Stimulated activated memory B cell treated with anti-CD40 and anti-IgM and Interleukin-4, amounts not matched to agents 10 μg/mL and 1 μg/mL and 100 μg/mL, for 72 hours (primary cell): Measurements from ENCODE around the gene STPG1.
A peak's percentile ranks its signal among the peaks of the same experiment; 100 is the strongest.

Experiments
- ATAC-seq: fragments of 150-1000 bp; cut with Tn5 transposase; 2 replicates; pipeline ENCODE4 v1.10.0; 2021
- H3K27ac Mint-ChIP-seq: one replicate; pipeline ENCODE4 v1.8.0; 2022; ENCODE audit warnings: mild to moderate bottlenecking, mixed read lengths
- H3K27me3 Mint-ChIP-seq: one replicate; pipeline ENCODE4 v1.8.0; 2022; ENCODE audit warnings: mixed read lengths
- H3K36me3 Mint-ChIP-seq: one replicate; pipeline ENCODE4 v1.8.0; 2022; ENCODE audit warnings: mixed read lengths
- H3K4me1 Mint-ChIP-seq: one replicate; pipeline ENCODE4 v1.8.0; 2022; ENCODE audit warnings: mixed read lengths
- H3K4me3 Mint-ChIP-seq: one replicate; pipeline ENCODE4 v1.8.0; 2022; ENCODE audit warnings: mild to moderate bottlenecking, moderate library complexity, mixed read lengths
- H3K9me3 Mint-ChIP-seq: one replicate; pipeline ENCODE4 v1.8.0; 2022; ENCODE audit warnings: mixed read lengths

Gene STPG1

DNA sequence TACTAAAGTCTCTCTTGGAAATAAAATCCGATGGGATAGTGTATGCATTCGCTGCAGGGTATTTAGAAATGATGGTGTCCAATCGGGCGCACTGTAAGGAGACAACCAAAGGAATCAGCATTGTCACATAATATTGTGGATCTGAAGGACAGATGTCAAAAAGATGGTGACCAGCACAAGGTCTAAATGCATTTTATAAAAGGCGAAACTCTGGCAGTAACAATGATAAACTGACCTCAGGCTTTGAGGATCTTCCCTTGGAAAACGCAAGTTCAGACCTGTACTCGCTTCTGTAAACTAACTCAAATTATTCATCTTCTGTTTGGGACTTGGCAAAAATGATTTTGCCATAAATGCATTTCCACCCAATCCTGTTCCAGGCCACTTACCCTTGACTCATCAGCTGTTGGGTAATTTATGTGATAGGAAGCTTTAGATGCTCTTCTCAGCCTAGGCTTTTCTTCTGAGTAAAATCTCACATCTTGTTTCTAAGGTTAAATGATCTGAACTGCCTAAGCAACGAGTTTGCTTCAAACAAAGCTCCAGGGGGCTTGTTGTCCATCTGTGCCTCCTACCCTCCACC is 33.8 kb downstream of the STPG1 start:
- Mint-ChIP-seq H3K4me3 (no peak overlapping the region), H3K36me3 (peaks cover 16% of the 10 kb centered on the region), H3K27ac (no peak overlapping the region), H3K4me1 (peaks cover 10% of the 10 kb centered on the region), H3K27me3 (no peaks in the 10 kb centered on the region), H3K9me3 (no peaks in the 10 kb centered on the region)
- ATAC-seq = no peak

DNA sequence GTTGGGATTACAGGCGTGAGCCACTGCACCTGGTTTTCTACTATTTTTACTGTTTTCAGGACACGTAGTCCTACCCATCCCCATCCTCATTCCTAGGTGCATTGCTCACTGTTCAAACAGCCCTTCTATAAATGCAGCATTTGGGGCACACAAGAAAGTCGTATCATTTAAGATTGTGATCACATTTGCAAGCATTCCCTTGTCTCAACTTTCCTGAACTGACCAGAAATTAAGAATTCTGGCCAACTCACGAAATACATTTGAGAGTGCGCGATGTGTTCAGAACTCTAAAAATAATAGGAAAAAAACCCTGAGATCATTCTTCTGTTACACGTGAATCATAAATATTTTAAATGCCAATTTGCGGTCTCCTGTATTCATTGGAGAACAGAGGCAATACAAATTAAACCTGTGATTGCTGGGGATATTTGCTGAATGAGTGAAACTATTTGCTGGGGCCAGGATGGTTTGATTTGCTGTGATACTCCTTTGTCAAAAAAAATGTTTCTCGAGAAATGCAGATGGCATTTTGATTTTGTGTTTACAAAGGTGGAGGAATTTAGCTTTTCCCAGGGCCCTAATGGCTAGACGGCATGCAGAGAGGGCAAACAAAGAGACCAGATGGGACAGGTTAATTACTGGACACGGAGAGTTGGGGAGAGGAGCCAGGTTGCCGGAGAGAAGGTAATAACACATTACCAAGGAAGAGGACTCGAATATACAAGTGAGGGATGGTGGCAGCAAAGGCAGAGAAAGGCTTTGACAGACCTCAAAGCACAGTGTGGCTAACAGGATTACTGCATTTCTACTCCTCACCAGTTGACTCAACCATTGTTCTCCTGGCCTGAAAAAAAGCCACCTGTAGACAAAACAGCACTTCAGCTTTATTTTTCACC is 38.4 kb downstream of the STPG1 start:
- no peaks in the 10 kb centered on the region for H3K9me3 Mint-ChIP-seq
- H3K36me3 Mint-ChIP-seq = peaks cover 10% of the 10 kb centered on the region
- no peak for ATAC-seq
- peaks cover 20% of the 10 kb centered on the region for H3K4me1 Mint-ChIP-seq
- H3K4me3 Mint-ChIP-seq = no peak overlapping the region
- peak overlapping the region; percentile 85 for H3K27ac Mint-ChIP-seq
- H3K27me3 Mint-ChIP-seq = no peaks in the 10 kb centered on the region

DNA sequence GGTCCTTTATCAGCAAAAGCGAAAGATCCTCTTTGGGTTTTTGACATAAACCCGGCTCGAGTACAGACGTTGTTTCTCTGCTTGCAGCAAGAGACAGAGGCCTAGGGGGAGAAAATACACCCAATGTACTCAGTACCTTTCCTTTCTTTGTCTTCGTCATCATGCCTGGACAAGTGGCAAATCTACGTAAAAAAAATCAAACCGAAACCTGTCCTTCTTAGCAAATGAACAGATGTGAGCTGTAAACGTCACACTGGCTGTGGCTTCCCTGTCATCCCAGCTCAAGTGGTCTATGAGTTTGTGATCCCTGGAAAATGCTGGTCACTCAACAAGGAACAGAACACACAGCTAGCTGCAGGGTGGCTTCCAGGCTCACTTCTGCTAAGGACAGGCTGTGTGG is 39.9 kb downstream of the STPG1 start:
- Mint-ChIP-seq H3K27me3 (no peaks in the 10 kb centered on the region), H3K4me3 (no peak overlapping the region), H3K4me1 (peaks cover 20% of the 10 kb centered on the region), H3K27ac (peak overlapping the region; percentile 85), H3K36me3 (peaks cover 6% of the 10 kb centered on the region), H3K9me3 (no peaks in the 10 kb centered on the region)
- ATAC-seq = no peak

DNA sequence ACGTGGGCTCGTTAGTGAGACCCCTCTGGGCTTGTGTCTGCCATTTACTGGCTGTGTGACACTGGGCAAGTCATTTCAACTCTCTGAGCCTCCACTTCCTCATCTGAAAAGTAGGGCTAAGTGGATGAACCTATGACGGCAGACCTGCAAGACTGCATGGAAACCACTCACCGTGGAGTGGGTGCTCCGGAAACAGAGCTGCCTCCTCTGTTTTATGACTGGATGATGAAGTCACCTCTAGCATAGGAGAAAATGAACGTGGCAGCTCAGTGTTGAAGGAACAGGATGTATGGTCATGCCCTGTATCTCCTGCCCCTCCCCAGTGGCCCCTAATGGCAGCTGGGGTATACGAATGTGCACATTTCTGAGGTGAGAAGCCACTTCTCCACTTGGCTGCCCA is 40.5 kb downstream of the STPG1 start:
- no peaks in the 10 kb centered on the region for H3K27me3 Mint-ChIP-seq
- H3K27ac Mint-ChIP-seq = peak overlapping the region; percentile 85
- H3K36me3 Mint-ChIP-seq = peaks cover 5% of the 10 kb centered on the region
- H3K4me1 Mint-ChIP-seq = peaks cover 20% of the 10 kb centered on the region
- no peak overlapping the region for H3K4me3 Mint-ChIP-seq
- no peaks in the 10 kb centered on the region for H3K9me3 Mint-ChIP-seq
- peak; percentile 94 for ATAC-seq

DNA sequence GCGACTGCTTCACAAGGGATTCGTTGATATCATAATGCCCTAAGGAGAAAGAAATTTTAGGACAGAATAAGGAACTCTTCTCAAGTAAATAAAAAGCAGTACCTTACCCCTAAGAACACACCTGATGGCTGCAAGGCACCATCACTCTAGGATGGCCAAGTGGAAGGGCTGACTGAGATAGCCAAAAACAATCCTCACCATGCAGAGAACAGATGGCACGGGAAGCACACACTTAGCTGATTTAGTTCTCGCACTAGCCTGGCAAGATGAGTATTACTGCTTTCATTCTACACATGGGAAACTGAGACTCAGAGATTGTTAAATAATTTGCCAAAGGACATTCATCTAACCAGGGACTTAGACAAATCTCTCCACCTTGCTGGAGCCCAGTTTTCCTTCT is 43.8 kb downstream of the STPG1 start:
- Mint-ChIP-seq H3K27me3 (no peaks in the 10 kb centered on the region), H3K9me3 (no peaks in the 10 kb centered on the region), H3K36me3 (no peaks in the 10 kb centered on the region), H3K4me1 (peaks cover 26% of the 10 kb centered on the region), H3K27ac (no peak overlapping the region), H3K4me3 (no peak overlapping the region)
- no peak for ATAC-seq

DNA sequence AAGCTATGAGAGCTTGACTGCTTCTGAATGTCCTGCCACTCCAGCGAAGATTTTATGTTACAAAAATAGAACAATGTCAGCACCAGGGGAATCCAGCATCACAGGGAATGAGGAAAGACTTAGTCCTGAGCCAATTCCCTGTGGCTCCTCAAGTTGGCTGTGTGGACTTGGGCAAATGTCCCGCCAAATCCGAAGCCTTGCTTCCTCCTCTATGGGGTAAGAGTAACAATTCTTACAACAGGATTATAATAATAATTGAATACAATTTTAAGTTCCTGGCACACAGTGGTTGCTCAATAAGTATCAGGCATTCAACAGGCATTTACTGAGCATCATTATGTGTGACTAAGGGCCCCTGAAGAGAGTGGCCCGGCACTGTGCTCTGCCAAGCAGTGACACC is 44.4 kb downstream of the STPG1 start:
- ATAC-seq = no peak
- H3K4me3 Mint-ChIP-seq = no peak overlapping the region
- H3K36me3 Mint-ChIP-seq = no peaks in the 10 kb centered on the region
- H3K4me1 Mint-ChIP-seq = peaks cover 28% of the 10 kb centered on the region
- no peaks in the 10 kb centered on the region for H3K9me3 Mint-ChIP-seq
- no peak overlapping the region for H3K27ac Mint-ChIP-seq
- no peaks in the 10 kb centered on the region for H3K27me3 Mint-ChIP-seq

DNA sequence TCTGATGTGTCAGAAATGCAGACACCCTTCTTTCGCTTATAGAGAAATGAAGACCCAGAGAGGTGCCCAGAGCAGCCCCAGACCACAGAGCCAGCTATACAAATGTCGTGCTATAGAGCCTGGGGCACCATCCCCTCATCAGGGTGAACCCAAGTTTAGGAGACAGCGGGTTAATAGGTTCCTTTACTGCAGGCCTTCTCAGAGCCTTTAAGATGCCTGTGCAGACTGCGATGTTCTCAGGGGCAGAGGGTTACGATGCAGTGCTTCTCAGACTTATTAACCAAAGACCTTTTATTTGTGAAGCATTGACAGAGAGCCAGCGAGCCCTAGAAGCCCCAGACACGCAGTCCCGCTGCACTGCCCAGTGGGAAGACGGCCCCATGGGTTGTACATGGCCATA is 46.9 kb downstream of the STPG1 start:
- H3K4me1 Mint-ChIP-seq = peaks cover 8% of the 10 kb centered on the region
- H3K9me3 Mint-ChIP-seq = no peaks in the 10 kb centered on the region
- no peaks in the 10 kb centered on the region for H3K36me3 Mint-ChIP-seq
- no peak overlapping the region for H3K4me3 Mint-ChIP-seq
- no peak overlapping the region for H3K27ac Mint-ChIP-seq
- H3K27me3 Mint-ChIP-seq = no peaks in the 10 kb centered on the region
- ATAC-seq = no peak

DNA sequence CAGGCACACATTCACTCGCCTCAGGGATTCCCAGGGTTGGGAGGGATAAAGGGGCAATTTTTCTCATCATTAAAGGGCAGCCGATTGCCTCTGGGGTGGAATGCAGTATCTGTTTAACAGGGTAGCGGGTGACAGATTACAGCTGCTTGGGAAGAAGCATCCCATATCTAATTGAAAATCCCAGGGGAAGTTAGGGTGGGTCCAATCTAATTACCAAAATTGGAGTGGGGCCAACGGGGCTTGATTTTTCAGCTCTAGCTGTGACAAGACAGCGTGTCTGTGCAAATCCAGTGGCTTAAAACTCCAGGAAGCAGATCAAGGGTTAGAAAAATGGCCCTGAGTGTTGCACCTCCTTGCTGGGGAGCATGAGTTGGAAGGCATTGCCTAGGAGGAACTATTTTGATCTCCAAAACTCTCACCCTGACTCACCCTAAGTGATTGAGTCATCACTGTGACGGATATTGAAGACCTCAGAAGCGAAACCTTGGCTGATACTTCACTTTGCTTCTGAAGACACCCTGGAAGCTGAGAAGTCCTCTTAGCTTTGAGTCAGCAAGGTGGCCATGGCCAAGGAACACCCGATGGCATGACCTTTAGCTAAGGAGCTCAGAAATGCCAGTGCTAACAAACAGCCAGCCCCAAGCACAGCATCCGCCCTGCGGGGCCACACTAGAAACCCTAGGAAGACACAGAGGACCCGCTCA is 48.5 kb downstream of the STPG1 start:
- Mint-ChIP-seq H3K36me3 (peaks cover 8% of the 10 kb centered on the region), H3K4me1 (peaks cover 8% of the 10 kb centered on the region), H3K9me3 (no peaks in the 10 kb centered on the region), H3K4me3 (no peak overlapping the region), H3K27me3 (no peaks in the 10 kb centered on the region), H3K27ac (peak overlapping the region; percentile 55)
- ATAC-seq = peak; percentile 76

DNA sequence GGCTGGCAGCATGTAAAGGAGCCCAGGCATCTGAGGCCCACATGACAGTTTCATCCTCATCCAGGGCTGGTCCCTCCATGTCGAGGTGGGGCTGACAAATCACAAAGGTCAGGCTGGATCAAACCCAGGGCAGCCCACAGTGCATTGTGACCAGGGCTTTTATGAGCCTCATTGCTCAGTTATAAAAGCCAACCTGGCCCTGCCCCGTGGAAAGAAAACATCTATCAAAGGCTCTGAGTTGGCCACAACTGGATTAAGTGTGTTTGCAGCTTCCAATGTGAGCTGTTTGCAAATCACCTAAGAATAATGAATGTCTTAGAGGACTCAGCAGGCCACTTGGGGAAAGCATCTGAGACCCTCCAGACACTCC is 49.0 kb downstream of the STPG1 start:
- Mint-ChIP-seq H3K4me1 (peaks cover 8% of the 10 kb centered on the region), H3K36me3 (peaks cover 8% of the 10 kb centered on the region), H3K27ac (peak overlapping the region; percentile 55)

DNA sequence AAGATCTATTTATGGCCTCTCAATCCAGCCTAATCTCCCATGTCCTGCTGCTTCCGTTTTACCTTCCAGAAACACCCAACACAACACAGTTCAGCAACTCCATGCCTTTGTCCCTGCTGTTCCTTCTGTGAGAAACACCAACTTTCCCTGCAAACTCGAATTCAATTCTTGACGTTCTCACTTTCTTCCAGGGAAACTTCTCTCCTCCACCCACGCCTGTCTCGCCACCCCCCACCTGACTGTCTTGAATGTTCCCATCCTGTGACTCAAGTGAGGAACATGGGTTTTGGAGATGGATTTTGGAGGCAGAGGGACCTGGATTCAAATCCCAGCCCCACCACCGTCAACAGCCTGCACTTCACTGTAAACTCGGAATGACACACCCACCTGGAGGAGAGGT is 49.6 kb downstream of the STPG1 start:
- no peaks in the 10 kb centered on the region for H3K9me3 Mint-ChIP-seq
- H3K36me3 Mint-ChIP-seq = peaks cover 8% of the 10 kb centered on the region
- no peak overlapping the region for H3K4me3 Mint-ChIP-seq
- H3K27ac Mint-ChIP-seq = no peak overlapping the region
- no peaks in the 10 kb centered on the region for H3K27me3 Mint-ChIP-seq
- peaks cover 8% of the 10 kb centered on the region for H3K4me1 Mint-ChIP-seq
- ATAC-seq = no peak

More for the DNA sequence above, 49.0 kb downstream of the STPG1 start:
- H3K27me3 Mint-ChIP-seq = no peaks in the 10 kb centered on the region
- no peak for ATAC-seq
- H3K9me3 Mint-ChIP-seq = no peaks in the 10 kb centered on the region
- H3K4me3 Mint-ChIP-seq = no peak overlapping the region

DNA sequence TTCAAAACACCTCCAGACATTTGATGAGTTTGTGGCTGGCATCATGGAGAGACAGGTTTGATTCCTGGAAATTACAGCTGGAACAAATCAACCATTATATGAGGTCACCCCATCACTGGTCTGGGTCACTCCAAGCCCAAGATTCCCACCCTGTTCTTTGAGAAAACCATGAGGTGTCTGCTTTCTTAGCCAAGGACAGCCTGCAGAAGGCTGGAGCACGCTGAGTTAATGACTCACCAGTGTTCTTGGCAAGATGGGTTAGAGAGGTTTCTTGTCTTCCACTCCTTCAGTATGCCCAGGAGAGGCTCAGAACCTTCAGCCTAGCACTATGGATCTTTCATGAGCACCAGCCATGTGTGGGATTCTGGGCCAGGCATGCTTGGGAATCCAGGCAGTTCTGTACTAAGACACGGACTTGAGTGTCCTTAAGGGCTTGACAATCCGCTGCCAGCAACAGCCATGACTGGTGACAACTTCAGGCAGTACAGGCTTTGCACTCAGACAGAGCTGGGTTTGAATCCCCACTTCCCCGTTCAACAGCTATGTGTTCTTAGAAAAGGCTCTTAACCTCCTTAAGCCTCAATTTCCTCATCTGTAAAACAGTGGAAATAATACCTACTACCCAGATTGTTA is 50.5 kb downstream of the STPG1 start:
- H3K4me1 Mint-ChIP-seq = peaks cover 8% of the 10 kb centered on the region
- no peak for ATAC-seq

DNA sequence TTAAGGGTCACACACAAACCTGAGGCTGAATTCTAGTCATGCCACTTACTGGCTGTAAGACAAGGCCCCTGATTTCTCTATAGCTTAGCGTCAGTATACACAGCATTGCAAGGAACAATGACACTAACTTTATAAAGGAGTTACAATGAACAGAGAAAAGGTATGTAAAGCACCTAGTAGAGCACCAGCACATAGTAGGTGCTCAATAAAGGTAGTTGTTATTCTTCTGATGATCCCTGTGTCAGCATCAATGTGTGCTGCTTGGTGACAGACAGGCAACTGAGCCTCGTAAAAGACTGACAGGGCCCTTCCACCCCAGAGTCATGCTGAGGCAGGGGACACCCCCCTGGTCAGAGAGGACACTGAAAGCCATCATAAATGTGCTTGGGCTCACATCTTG is 51.2 kb downstream of the STPG1 start:
- Mint-ChIP-seq H3K27me3 (no peaks in the 10 kb centered on the region), H3K36me3 (peaks cover 15% of the 10 kb centered on the region), H3K4me3 (no peak overlapping the region), H3K27ac (no peak overlapping the region), H3K4me1 (peaks cover 8% of the 10 kb centered on the region), H3K9me3 (no peaks in the 10 kb centered on the region)
- no peak for ATAC-seq

More for the DNA sequence above, 50.5 kb downstream of the STPG1 start:
- Mint-ChIP-seq H3K9me3 (no peaks in the 10 kb centered on the region), H3K27me3 (no peaks in the 10 kb centered on the region), H3K36me3 (peaks cover 9% of the 10 kb centered on the region), H3K4me3 (no peak overlapping the region), H3K27ac (no peak overlapping the region)

DNA sequence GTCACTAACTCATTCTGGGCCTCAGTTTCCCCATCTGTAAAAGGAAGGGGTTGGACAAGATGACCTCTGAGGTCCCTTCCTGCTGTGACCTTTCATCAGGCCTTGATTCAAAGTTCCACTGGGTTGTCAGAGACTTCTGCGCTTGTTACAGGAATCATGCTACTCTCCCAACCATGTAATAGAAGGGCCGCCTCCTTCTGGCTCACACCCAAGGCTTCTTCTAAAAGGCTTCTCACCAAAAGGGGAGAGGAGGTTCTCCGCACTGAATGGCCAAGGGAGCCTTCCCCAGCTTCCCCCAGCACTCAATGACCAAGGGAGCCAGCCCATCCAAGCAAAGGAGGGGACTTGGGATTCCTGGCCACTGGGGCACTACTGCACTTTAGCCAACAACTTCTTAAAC is 51.8 kb downstream of the STPG1 start:
- H3K4me1 Mint-ChIP-seq = peaks cover 8% of the 10 kb centered on the region
- peaks cover 20% of the 10 kb centered on the region for H3K36me3 Mint-ChIP-seq
- no peaks in the 10 kb centered on the region for H3K9me3 Mint-ChIP-seq
- no peak overlapping the region for H3K27ac Mint-ChIP-seq
- no peaks in the 10 kb centered on the region for H3K27me3 Mint-ChIP-seq
- H3K4me3 Mint-ChIP-seq = no peak overlapping the region
- no peak for ATAC-seq

DNA sequence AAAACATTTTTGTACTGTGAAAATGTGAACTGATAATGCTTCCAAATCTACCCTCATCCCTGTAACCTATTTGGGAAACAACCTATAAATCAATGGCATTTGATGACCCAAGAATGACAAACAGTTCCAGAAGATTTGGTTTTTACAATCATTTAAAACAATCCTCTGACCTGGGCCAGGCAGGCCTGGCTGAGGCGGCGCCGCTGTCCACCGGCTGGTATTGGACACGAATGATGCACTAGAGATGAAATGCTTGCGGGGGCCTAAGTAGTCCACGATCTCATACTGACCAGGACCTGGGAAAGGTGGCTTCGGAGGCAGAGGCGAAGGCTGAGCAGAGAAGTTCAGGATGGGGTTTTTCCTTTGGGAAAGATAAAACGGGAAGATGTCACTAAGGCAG is 52.9 kb downstream of the STPG1 start:
- Mint-ChIP-seq H3K4me3 (no peak overlapping the region), H3K27ac (no peak overlapping the region), H3K36me3 (peaks cover 21% of the 10 kb centered on the region), H3K4me1 (peaks cover 8% of the 10 kb centered on the region), H3K9me3 (no peaks in the 10 kb centered on the region), H3K27me3 (no peaks in the 10 kb centered on the region)
- no peak for ATAC-seq

DNA sequence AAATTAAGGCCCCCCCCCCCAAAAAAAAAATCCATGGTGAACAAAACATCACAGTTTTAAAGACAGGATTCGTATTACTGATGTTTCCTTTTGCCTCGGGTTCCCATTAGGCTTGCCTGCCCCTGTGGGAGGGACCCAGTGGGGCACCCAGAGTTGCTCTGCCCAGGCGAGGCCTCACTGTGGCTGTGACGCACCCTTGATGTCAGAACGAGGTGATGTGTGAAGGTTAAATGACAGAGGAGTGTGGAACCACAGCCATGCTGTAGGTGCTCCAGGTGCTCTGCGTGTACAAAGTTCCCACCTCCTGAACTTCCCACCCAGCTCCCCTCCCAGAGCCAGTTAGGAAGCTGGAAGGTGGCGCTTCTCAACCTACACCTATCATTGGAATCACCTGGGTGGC is 56.5 kb downstream of the STPG1 start:
- Mint-ChIP-seq H3K4me1 (peaks cover 2% of the 10 kb centered on the region), H3K36me3 (peaks cover 21% of the 10 kb centered on the region), H3K9me3 (no peaks in the 10 kb centered on the region), H3K27me3 (no peaks in the 10 kb centered on the region), H3K27ac (no peak overlapping the region), H3K4me3 (no peak overlapping the region)
- ATAC-seq = no peak
